Colonic mucosa (tissue), 4 donors: ENCODE results near the gene SLIT3. TPM values are rescaled to one million over a fixed set of nuclear protein-coding genes. Genes with fewer than 3 reads are reported as not detected.

Source experiments
- DNase-seq: peaks from one replicate; pipeline ENCODE4 v3.0.0-alpha.2; 2020
- H3K27ac ChIP-seq: fragments of 200-600 bp; one replicate; pipeline ENCODE4 v1.8.0; 2021
- H3K27me3 ChIP-seq: fragments of 200-600 bp; one replicate; pipeline ENCODE4 v1.8.0; 2021
- H3K36me3 ChIP-seq: fragments of 200-600 bp; one replicate; pipeline ENCODE4 v1.8.0; 2021
- H3K4me1 ChIP-seq: fragments of 200-600 bp; one replicate; pipeline ENCODE4 v1.8.0; 2021; ENCODE audit warnings: mild to moderate bottlenecking
- H3K4me3 ChIP-seq: fragments of 200-600 bp; one replicate; pipeline ENCODE4 v1.8.0; 2021
- H3K9ac ChIP-seq, 2 donors: one replicate each; pipeline ENCODE4 v1.7.0; 2013; ENCODE audit warnings: control low read depth in 2 of 2, low read depth in 2 of 2, low read length in 2 of 2
- H3K9me3 ChIP-seq: fragments of 200-600 bp; one replicate; pipeline ENCODE4 v1.8.0; 2021
- CTCF ChIP-seq: fragments of 200-600 bp; IDR thresholded peaks from one replicate; pipeline ENCODE4 v1.8.0; 2022; ENCODE audit warnings: antibody characterized with exemption, mild to moderate bottlenecking
- intact Hi-C: fragments of 100-400 bp; cut with DNase I; formaldehyde crosslinking; loops from one replicate; pipeline ENCODE4 v1.14.1; 2022
- total RNA-seq, 2 donors: library from RNA; stranded (reverse); fragmentation: NEBNext Ultra II Directional in 1 of 2; extraction: Animal tissue kit (Norgen Biotek cat#: 25700) in 1 of 2; gene quantifications; one replicate each; pipeline ENCODE4 v1.2.1, GENCODE V29; 2021
- donor health status: healthy.
- donor health status: DM: no; HTN: no; CAD: no.
- donor health status: DM: no; HTN: no; CAD: no.

Gene SLIT3
- total RNA-seq, 2 donors from 2014 or later: 3.4 to 7.6 TPM

- Histone ChIP-seq H3K27me3 (no peaks in the 10 kb centered on the region), H3K36me3 (no peaks in the 10 kb centered on the region), H3K9me3 (no peaks in the 10 kb centered on the region), H3K9ac (no peak overlapping the region), H3K27ac (no peak overlapping the region), H3K4me3 (no peak overlapping the region), H3K4me1 (no peaks in the 10 kb centered on the region)
- intact Hi-C loops: no loop called here
- no peak for TF ChIP-seq CTCF
- no peak for DNase-seq
Measured at GRCh38 chr5:168788107-168788506, 512.8 kb downstream of the SLIT3 start.

DNA sequence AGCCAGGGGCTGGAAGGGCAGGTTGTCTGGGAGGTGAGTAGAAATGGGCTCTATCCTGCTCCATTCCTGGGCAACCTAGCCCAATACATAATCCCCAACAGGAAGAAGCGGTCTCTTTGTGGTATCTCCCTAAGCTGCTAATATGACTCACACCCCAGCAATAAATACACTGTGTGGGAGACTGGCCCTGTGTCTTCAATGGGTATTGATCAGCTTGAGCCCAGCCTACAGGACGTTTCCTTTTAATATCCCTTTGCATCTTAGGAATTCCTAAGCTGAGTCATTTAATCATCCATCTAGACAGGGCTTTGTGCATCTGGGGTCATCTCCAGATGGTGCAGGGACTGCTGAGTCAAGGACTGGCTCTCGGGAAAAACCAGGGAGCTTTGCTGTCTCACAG lies 514.8 kb downstream of the SLIT3 start:
- no peak for DNase-seq
- no peaks in the 10 kb centered on the region for H3K9me3 ChIP-seq
- no peaks in the 10 kb centered on the region for H3K36me3 ChIP-seq
- intact Hi-C loops: no loop called here
- H3K27me3 ChIP-seq: no peaks in the 10 kb centered on the region
- no peak overlapping the region for H3K9ac ChIP-seq
- H3K4me1 ChIP-seq: no peaks in the 10 kb centered on the region
- H3K4me3 ChIP-seq: no peak overlapping the region
- H3K27ac ChIP-seq: no peak overlapping the region
- no peak for TF ChIP-seq CTCF

DNA sequence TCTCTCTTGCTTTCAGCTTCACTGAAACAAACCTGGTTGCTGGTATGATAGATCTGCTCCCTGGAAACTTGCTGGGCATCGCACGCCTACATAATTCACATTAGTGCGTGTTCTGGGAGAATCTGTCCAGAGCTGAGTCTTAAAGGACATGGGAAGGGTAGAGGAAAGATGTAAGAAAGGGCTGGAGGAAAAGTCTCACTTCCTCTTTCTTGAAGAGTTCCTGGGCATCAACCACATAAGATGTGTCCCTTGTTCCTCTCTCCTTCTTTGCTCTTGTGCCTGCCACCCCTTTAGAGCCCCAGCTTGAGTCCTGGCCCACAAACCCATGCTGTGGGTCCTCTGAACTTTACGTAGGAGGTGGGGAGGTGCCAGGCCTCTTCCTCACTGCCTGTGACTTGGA lies 516.5 kb downstream of the SLIT3 start:
- Histone ChIP-seq H3K4me3 (no peak overlapping the region), H3K4me1 (no peaks in the 10 kb centered on the region), H3K27ac (no peak overlapping the region), H3K36me3 (no peaks in the 10 kb centered on the region), H3K9ac (no peak overlapping the region), H3K27me3 (no peaks in the 10 kb centered on the region), H3K9me3 (no peaks in the 10 kb centered on the region)
- no peak for DNase-seq
- intact Hi-C loops: no loop called here
- TF ChIP-seq CTCF: no peak

DNA sequence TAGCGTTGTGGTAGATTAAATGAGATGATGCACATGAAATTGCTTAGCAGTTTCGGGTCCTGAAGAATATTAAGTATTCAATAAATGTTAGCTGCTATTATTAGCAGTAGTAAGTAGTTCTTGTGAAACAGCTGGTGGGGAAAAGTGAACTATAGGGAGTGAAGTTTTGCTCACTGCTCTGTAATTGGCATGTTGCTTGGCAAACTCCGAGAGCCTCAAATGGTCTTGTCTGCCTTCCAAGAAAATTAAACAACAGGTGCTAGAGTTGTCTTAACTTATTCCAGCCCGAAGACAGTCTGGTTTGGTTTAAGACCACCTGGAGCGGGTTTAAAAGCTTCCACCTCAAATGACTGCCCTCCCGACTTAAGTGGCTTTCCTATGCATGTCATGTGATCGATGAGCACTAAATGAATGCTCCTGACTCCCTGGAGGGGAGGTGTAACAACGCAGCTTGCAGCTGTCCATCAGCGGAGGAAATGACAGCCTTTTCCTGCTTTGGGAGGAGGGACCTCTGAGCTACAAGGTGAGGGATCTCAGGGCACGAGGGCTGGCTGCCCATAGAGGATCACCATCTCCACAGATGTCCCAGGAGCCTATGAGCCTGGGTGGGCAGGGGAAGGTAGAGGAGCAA lies 518.9 kb downstream of the SLIT3 start:
- Histone ChIP-seq H3K4me3 (no peak overlapping the region), H3K27ac (no peak overlapping the region), H3K4me1 (no peaks in the 10 kb centered on the region), H3K9me3 (no peaks in the 10 kb centered on the region), H3K27me3 (no peaks in the 10 kb centered on the region), H3K36me3 (no peaks in the 10 kb centered on the region), H3K9ac (no peak overlapping the region)
- no peak for TF ChIP-seq CTCF
- intact Hi-C loops: no loop called here
- no peak for DNase-seq

DNA sequence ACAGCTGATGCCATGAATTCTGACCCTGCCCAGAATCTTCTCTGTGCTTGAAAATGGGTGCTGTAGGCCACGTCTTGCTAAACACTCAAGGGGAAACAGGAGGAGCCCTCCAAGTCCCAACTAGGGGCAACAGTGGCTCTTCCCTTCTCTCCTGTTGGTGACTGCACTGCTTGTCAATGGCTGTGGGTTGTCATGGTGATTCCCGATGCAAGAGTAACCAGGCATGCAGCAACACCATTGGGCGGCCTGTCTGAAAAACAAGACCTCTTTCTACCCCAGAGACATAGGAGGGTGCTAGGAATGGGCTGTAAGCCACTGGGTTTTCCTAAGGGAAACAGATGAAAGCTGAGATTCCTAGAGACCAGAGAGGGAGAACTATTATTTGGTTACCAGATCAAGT lies 520.1 kb downstream of the SLIT3 start:
- H3K9me3 ChIP-seq: no peaks in the 10 kb centered on the region
- no peak for DNase-seq
- no peaks in the 10 kb centered on the region for H3K27me3 ChIP-seq
- no peaks in the 10 kb centered on the region for H3K4me1 ChIP-seq
- no peaks in the 10 kb centered on the region for H3K36me3 ChIP-seq
- no peak overlapping the region for H3K9ac ChIP-seq
- intact Hi-C loops: no loop called here
- TF ChIP-seq CTCF: no peak
- no peak overlapping the region for H3K4me3 ChIP-seq
- H3K27ac ChIP-seq: no peak overlapping the region
